Suppressor macrophage treated with lipopolysaccharide for 4 hours (primary cell): ENCODE results near the gene KDM6A.
"Not testable (repeated sequence)": the region's sequence is repeated elsewhere in the genome, so short reads cannot be mapped to it uniquely, and the experiment has no call there.

Source experiments
- DNase-seq: peaks from one replicate; pipeline ENCODE4 v3.0.0-alpha.2; 2020

The KDM6A gene

DNA sequence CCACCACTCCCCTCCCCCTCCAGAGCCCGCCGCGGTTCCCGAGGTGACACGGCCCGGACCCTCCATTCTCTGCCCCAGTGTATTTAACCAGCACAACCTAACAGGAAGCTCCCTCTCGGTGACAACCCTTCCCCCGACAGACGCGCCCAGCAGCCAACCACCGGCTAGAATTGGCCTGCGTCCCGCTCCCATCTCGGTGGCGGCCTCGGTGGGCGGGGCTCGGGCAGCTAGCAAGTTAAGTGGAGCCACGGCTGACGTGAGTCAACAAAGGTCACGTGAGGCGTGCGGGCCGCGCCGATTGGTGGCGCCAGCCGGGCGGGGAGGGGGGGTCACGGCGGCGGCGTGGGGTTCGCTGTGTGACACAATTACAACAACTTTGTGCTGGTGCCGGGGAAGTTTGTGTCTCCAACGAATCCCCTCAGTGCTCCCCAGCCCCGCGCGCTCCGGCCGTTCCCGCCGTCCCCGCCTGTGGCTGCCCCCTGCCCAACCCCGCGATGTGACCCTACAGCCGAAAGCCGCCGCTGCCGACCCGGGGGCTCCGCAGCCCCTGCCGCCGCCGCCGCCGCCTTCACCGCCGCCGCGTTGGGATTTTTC lies at the start of gene KDM6A:
Gene KDM6A, plus strand, starts transcription at position 368 of the 594 bp plus-strand sequence. CDS start 364 bp downstream, outside the sequence.
- peak; percentile 95 for DNase-seq

DNA sequence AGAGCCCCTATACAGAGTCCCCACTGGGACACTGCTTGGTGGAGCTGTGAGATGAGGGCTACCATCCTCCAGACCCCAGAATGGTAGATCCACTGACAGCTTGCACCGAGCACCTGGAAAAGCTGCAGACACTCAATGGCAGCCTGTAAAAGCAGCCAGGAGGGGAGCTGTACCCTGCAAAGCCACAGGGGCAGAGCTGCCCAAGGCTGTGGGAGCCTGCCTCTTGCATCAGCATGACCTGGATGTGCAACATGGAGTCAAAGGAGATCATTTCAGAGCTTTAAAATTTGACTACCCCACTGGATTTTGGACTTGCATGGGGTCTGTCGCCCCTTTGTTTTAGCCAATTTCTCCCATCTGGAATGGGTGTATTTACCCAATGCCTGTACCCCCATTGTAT lies 49.8 kb upstream of the KDM6A start:
- not testable (repeated sequence) for DNase-seq

DNA sequence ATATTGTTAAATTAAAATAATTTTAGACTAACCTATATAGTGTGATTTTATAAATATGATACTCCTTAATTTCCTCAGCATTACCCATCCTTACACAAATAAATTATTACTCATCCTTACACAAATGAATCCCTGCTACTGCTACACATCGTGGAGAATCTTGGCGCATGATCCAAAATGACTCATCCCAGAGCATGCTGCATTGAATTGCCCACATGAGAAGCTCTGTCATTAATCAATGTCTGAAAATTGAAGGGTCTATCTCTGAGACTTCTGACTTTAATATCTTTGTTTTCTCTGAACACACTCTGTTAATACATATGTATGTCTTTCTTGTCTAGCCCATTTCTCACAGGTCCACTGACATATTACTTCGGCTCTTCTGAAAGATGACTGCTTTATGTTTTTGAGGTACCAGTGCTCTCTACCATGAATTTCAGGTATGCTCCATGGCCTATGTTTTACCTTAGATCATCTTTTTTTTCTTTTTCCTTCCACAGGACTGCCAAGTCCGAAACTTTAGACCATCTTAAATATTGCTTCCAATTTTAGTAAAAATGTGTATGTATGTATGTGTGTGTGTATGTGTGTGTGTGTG lies 44.9 kb upstream of the KDM6A start:
- peak; percentile 1 for DNase-seq

DNA sequence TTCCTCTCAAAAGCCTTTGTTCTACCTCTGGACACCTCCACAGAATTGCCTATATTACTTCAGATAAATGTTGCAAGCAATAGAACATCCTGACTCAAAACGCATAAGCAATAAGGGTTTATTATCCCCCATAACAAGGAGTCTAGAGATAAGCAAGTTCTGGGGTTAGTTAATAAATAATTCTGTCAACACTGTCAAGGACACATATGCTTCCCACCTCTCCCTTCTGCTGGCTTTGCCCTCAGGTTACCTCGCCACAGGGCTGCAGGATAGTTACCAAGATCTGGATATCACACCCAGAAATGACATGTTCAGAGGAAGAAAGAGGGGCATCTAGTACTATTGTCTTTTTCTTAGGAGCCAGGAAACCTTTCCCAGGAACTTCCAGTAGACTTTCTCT lies 43.2 kb upstream of the KDM6A start:
- no peak for DNase-seq

DNA sequence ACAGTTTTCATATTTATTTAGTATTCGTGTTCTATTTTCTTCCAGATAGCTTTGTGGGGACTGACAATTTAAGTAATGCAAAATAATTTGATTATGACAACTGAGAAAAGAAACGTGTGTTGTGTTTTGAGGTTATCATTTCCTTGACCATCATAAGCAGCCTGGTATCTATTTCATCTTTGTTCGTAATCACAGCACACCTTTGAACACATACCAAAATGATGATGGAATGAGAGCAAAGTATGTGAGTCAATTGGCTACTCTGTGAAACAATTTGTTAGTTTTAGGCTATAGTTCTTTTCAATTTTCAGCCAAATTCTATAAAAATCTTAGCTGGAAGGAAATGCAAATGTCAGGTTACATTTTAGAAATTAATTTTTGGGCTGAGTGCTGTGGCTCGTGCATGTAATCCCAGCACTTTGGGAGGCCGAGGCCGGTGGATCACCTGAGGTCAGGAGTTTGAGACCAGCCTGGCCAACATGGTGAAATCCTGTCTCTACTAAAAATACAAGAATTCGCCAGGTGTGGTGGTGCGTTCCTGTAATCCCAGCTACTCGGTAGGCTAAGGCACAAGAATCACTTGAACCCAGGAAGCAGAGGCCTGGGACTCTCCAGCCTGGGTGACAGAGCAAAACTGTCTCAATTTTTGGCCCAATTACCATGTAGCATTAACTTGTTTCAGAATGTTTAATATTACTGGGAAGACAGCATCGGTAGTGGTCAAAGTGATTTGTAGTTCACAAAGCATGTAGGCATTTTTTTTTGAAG lies 30.3 kb upstream of the KDM6A start:
- DNase-seq = no peak

DNA sequence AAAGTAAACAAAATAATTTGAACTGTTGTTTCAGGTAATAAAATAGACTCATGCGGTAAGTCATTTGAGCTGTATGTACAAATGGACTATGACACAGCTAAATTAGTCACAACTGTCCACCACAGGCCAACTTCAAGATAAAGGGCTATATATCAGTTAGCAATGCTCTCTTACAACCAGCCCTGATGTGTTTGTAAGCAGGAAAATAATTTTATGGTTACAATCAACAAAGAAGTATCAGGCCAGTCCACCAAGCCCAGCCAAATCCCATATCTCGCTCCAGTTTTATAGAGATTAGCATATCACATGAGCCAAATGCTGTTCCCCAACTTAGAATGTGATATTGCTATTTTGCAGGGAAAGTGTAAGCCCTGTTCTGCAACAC lies 29.7 kb upstream of the KDM6A start:
- no peak for DNase-seq

DNA sequence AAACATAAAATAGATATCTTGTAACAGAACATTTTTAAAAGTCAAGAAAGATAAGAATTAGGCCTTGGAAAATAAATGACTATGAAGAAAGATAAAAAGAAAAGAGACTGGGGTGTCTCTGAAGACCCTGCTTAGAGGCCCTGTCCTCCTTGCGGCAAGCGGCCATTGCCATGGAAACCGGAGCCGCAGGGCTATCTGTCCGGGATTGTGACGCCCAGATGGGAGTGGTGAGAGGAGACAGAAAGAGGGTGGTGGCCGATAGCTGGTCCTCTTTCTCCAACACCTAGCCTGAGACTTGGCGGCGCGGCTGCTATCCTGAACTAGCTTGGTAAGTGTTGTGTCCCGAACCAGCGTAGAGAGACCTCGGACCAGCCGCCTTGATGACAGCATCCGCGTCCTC lies 29.2 kb upstream of the KDM6A start, which contains the start of gene DUSP21:
Gene DUSP21, plus strand, starts transcription at position 269 of the 400 bp plus-strand sequence. Its CDS starts 112 bp downstream, at position 381.
- no peak for DNase-seq

DNA sequence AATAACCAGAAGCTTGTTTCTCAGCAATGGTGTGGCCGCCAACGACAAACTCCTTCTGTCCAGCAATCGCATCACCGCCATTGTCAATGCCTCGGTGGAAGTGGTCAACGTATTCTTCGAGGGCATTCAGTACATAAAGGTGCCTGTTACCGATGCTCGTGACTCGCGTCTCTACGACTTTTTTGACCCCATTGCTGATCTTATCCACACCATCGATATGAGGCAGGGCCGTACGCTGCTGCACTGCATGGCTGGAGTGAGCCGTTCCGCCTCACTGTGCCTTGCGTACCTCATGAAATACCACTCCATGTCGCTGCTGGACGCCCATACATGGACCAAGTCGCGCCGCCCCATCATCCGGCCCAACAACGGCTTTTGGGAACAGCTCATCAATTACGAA lies 28.8 kb upstream of the KDM6A start:
- no peak for DNase-seq

DNA sequence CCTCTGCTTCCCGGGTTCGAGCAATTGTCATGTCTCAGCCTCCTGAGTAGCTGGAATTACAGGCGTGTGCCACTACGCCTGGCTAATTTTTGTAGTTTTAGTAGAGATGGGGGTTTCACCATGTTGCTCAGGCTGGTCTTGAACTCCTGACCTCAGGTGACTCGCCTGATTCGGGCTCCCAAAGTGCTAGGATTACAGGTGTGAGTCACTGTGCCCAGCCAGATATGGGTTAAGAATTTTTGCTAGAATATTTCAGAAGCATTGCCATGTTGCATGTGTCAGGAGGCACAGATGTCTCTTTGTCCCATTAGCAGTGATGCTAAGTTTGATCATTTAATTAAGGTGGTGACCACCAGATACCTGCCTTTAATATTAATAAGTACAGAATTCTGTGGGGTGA lies 22.1 kb upstream of the KDM6A start:
- DNase-seq = not testable (repeated sequence)

DNA sequence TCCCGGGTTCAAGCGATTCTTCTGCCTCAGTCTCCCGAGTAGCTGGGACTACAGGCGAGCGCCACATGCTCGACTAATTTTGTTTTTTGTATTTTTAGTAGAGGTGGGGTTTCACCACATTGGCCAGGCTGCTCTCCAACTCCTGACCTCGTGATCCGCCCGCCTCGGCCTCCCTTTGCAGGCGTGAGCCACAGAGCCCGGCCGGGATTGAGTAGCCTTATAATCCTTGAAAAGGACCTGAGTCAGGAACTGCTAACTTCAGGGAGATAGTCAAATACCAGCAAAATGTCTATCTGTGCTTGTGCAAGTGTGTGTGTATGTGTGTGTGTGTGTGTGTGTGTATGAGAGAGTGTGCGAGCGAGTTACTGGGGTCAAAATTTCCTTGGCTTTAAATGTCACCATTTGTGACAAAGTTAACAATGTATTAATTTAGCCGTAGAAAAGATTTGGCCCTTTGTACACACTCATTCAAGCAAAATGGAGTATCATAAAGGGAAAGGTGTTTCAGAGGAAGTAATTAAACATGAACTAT lies 1.8 kb upstream of the KDM6A start:
- no peak for DNase-seq

DNA sequence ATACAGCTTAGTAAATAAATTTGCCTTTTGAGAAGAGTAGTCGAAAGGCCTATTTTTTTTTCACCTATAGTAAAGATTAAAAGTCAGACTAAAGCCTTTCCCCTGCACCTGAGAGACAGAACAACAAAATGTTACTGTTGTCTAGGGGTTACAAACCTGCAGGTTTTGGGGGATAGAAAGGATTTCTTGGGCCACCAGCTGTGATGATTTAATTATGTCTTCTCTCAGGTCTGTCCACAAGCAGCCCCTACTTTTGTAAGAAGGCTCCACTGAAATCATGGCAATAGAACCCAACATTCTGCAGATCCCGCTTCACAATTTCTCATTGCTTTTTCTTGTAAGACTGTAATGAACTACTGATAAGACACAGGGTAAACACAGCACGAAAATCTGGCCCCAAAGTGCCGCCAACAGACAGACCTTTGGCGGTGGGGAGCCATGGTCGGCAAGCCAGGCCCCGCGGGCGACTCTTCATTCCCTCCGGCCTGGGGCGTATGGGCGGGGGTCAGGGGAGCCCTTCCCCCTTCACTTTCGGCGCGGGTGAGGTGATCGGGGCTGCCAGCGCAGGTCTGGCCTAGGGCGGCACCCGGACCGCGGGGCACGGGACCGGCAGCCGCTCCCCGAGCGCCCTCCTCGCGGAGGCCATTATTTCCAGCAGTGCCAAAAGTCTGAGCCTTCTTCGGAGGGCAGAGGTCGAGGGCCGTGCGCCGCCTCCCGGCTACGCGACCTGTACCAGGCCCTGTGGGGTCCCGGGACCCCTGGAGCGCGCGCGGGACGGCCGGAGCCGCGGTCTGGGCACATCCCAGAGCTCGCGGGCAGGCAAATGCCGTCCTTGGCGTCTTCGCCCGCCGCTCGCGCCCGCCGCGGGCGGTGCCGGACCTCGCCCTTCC lies 812 bp upstream of the KDM6A start:
- peak; percentile 37 for DNase-seq

DNA sequence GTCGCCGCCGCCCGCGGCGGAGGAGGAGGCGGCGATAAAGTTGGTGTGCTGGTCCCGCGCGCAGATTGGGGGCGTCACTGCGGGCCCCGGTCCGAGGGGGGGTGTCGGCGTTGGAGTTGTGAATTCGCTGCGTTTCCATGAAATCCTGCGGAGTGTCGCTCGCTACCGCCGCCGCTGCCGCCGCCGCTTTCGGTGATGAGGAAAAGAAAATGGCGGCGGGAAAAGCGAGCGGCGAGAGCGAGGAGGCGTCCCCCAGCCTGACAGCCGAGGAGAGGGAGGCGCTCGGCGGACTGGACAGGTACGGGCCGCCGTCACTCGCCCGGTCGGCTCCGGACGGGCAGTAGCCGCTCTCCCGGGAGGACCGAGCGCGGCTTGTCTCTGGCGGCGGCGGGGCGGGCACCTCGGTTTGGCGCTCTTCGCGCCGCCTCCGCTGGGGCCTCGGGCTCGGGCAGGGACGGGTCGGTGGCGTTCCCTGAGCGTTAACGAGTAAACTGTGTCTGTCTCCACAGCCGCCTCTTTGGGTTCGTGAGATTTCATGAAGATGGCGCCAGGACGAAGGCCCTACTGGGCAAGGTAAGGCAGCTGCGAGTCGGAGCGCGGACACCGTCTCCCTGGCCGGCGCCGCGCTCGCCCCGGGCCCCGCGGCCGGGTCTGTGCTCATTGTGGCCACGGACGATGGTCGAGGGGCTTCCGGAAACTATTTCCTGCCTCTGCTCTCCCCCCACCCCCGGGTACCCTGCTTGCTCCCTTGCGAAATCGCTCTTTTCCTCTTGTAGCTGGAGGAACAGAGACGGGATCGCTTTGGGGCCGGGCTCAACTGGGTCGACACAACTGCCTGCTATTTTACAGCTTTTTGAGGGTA lies 658 bp downstream of the KDM6A start:
- peak; percentile 56 for DNase-seq

DNA sequence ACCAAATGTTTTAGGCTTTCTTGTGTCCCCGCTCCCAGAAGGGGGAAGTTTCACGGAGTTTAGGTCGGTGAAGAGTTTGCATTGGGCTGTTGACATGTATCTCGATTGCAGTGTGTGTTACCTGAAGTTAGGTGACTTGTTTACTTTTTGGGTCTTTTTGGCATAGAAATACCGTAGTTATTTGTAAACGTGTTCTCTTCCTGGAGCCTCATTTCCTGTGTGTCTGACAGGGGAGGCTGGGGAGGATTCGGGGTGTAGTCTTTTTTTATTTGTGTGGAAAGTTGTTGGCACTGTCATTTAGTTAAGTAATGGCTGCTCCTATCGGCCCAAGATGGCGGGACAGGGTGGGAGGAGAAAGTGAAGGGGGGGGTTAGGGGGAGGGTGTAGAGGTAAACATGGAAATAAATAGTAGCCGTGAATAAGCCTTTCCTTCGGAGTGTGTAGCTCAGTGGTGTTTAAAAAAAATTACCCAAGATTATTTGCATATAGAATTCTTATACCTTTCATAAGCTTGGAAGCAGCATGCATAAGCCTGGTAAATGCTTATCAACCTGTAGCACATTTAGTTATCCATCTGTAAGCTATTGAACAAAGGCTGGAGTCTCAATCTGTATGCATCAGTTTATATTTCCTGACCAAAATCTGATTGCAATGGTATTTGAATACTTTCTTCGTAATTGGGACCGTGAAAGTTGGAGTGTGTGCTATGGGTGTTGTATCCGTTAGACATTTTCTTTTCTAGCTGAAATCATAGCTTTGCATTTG lies 1.6 kb downstream of the KDM6A start:
- no peak for DNase-seq

DNA sequence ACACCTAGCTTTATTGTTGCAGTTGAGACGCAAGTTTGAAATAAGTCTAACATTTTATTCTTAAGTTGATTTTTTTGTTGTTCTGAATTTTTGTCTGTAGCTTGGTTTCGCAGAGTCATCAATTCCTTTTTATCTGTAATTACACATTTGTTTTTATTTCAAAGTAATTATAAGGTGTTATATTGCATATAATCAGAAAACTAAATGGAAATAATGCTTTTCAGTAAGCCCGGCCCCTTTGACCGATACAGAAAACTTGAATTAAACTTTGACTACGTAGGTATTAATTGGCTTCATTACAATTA lies 2.1 kb downstream of the KDM6A start:
- DNase-seq = no peak

DNA sequence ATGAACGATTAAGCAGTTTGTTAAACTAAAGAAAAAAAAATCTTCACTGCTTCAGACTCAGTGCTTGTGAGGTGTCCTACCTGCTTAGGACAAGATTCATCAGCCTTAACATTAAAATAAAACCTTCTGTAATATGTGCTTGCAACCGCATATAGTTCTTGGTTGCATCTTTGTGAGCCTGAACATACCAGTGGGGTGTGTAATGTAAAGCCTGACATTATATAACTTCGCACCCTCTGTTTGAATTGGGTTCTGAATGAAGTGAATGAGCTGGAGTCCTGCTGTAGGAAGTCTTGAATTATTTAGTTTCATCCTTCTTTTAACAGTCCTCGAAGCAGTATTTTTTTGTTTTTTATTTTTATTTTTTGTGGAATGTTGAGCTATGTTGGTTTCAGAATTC lies 3.1 kb downstream of the KDM6A start:
- DNase-seq = no peak

DNA sequence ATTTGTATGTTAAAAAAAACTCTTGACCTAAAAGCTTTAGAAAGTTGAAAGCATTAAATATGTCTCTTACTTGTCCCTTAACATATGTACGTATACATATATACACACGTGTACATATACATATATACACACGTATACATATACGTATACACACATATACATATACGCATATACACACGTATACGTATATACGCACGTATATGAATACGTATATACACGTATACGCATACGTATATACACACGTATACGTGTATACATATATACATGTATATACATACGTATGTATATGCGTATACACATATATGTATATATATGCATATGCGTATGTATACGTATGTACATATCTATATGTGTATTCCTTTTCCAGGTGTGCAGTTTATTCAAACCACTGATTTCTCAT lies 3.8 kb downstream of the KDM6A start:
- DNase-seq = no peak

DNA sequence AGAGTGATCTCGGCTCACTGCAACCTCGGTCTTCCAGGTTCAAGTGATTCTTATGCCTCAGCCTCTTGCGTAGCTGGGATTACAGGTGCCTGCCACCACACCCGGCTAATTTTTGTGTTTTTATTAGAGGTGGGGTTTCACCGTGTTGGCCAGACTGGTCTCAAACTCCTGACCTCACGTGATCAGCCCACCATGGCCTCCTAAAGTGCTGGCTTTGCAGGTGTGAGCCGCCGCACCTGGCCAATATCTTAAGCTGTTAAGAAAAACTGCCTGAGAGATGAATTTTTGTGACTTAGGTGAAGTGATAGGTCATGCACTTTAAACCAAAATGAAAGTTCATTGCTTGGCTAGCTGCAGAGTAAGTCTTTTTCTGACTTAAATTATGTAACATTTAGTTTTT lies 5.8 kb downstream of the KDM6A start:
- no peak for DNase-seq

DNA sequence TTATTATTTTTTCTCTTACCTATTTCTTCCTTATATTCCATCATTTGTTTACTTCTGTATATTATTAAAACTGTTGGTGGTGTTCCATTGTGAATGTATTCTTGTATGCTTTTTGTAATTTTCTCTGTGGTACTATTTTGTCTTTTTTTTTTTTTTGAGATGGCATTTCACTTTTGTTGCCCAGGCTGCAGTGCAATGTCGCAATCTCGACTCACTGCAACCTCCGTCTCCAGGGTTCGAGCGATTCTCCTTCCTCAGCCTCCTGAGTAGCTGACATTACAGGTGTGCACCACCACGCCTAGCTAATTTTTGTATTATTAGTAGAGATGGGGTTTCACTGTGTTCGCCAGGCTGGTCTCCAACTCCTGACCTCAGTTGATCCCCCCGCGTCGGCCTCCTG lies 8.6 kb downstream of the KDM6A start:
- DNase-seq = no peak

DNA sequence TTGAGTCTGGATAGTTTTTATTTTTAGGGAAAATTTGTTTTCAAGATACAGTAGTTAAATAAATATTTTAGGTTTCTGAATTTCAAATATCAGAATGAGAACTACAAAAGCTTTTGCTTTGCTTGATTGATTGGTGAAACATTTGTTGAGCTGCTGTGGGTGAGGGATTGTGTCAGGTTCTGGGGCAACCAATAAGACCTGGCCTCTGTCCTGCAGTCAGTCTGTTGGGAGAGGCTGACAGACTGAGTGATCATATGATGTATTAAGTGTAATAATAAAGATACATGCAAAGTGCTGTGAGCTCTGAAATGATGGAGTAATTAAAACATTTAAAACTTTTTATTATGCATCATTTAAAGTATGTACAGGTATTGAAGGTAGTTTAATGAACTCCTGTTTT lies 9.6 kb downstream of the KDM6A start:
- DNase-seq = no peak

DNA sequence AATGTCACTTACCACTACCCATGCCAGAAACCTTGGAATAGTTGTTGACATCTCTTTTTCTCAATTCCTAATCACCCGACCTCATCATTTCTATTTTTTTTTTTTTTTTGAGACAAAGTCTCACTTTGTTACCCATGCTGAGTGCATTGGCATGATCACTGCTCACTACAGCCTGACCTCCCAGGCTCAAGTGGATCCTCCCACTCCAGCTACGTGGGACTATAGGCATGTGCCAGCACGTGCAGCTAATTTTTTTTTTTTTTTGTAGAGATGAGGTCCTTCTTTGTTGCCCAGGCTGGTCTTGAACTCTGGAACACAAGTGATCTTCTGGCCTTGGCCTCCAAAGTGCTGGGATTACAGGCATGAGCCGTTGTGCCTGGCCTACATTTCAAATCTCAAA lies 12.0 kb downstream of the KDM6A start:
- no peak for DNase-seq

DNA sequence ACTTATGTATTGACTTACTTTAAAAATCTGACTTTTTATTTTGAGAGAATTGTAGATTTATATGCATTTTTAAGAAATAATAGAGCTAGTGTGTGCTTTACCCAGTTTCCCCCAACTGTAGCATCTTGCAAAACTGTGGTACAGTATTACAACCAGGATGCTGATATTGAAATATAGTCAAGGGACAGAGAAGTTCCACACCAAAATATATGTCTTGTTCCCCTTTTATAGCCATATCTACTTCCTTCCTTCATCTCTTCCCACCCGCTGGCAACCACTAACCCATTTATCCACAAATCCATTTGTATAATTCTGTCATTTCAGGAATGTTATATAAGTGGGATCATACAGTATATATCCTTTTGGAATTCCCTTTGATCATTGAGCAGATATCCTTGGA lies 16.8 kb downstream of the KDM6A start:
- peak; percentile 26 for DNase-seq
